NCI-H1417 (cell line): ENCODE measurements around the gene SPHK1.

ENCODE experiments used
- DNase-seq, 3 experiments: peaks; one replicate each; lab custom pipeline; 2025; lab: John Stamatoyannopoulos, UW

Gene SPHK1

GRCh38 chr17:76384987-76385891, 830 bp downstream of the SPHK1 start:
- DNase-seq: peak in 2 of 3 experiments; percentile 60 to 62

DNA sequence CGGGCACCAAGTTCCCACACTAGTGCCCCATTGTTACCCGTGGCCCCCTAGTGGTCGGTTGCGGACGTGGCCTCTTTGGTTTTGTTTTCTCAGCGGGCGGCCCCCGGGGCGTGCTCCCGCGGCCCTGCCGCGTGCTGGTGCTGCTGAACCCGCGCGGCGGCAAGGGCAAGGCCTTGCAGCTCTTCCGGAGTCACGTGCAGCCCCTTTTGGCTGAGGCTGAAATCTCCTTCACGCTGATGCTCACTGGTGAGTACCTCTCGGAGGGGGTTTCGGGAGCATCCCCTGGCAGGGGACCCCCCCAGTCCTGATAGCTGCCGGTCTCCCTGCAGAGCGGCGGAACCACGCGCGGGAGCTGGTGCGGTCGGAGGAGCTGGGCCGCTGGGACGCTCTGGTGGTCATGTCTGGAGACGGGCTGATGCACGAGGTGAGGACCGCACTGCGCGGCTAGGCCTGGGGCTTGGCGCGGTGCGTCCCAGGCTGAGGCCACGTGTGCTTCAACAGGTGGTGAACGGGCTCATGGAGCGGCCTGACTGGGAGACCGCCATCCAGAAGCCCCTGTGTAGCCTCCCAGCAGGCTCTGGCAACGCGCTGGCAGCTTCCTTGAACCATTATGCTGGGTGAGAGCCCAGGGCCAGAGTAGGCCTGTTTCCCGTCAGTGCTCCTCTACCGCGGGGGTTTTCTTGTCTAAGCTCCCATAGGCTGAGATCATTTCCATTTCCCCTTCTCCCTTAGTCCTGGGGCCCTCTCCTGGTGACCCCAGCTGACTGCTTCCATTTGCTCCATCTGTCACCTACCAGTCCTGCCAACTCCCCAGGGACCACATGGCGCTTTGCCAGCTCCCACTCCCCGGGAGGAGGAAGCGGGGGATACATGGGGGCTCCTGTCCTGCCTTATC, 1.7 kb downstream of the SPHK1 start:
- DNase-seq: peak; percentile 53 to 78 (median 70)

- no peak for DNase-seq
These were observed 2.8 kb downstream of the SPHK1 start for GRCh38 chr17:76386966-76387765.

DNA sequence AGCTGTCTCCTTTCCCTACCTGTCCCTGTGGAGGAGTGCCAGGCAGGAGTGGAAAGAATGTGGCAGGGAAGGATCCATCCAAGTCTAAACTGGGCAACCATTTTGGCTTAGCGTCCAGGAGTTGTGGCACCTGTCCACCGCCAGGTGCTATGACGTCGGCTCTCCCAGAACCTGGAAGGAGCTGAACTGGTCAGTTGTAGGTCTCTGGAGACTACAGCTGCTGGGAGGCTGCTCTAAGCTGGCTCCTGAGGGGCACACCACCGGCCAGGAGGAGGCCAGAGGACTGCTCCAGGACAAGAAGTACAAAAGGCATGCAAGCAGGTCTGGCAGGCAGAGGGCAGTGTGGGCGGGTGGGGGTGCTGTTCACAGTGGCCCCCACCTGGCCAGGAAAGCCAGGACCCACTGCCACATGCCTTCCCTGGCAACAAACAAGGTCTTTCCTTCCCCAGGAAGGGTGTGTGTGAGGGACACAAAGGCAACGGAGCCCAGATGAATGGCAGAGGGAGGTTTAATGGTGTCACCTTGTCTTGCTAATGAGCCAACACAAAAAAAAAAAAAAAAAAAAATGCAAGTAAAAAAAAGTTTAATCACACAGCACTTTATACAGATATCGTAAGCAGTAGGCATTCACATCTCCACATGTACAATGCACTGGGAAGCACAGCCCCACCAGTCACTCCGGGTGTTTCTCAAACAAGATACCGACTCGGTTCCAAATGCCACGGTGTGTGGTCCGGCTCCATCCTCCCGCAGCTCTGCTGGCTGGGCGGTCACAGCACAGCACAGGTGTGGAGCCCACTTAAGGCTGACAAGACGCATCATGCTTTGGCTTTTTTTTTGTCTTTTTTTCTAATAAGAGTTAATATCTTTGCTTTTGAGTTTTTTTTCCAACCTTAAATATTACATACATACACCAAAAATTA, 4.8 kb downstream of the SPHK1 start:
- DNase-seq: no peak

DNA sequence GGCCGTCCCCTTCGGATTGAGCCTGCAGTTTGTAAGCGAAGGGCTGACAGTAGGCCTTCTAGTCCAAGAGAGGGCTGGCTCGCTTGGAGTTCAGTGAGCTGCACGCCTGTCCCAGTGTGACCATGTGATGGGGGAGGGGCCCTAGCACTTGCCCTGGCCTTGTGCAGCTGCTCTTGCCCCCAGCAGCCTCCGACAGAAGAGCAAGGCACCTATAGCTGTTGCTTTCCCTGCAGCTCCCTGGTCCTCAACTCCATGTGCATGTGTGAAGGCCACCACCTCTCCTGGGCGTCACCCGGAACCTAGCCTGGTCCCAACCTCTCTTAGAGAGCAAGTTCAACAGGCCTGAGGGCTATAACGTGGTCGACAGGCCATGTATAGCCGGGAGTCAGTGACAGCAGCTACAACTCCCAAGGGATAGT, 5.6 kb downstream of the SPHK1 start:
- DNase-seq: no peak

- DNase-seq: no peak
These were observed 6.8 kb downstream of the SPHK1 start for GRCh38 chr17:76391200-76391715.

- peak in 1 of 3 experiments; percentile 24 for DNase-seq
These were observed 9.8 kb downstream of the SPHK1 start for GRCh38 chr17:76394166-76394565.

GRCh38 chr17:76395980-76396379, 11.6 kb downstream of the SPHK1 start:
- no peak for DNase-seq

- no peak for DNase-seq
These were observed 12.8 kb downstream of the SPHK1 start for GRCh38 chr17:76397184-76397583.

DNA sequence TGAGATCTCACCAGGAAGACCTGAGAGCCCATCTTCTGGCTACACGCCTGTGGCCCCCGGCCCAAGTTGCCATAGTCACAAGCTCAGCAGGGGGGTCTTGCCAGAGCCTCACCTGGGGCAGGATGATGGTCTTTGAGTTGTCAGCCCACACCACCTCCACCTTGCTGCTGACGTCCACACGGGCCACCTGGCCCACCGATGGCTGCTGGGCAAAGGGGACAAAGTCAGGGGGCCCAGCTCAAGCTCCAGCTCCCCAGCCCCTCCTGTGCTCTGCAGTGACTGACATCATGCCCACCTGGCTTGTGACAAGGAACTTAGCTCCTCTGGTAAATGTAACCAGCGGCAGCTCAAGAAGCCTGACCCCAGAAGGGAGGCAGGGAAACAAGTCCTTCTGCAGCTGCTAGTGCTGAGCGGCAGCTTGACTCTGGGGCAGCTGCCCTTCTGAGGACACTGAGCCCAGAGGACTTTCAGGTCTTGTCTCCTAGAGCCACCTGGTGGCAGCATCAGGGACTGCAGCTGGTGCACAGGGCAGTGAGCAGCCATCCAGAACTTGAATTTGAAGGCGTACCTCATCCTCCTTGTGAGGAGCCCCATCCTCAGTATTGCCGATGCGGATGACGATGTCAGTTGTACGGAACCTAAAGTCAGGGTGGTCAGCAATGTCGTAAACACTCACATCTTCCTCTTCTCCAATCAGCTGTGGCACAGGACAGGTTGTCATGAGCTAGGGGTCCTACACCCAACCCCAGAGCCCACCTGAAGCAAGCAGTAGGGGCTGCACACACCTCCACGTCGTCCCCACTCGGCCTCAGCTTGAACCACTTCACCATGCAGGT, 13.5 kb downstream of the SPHK1 start:
- DNase-seq: peak; percentile 56 to 82 (median 81)

DNA sequence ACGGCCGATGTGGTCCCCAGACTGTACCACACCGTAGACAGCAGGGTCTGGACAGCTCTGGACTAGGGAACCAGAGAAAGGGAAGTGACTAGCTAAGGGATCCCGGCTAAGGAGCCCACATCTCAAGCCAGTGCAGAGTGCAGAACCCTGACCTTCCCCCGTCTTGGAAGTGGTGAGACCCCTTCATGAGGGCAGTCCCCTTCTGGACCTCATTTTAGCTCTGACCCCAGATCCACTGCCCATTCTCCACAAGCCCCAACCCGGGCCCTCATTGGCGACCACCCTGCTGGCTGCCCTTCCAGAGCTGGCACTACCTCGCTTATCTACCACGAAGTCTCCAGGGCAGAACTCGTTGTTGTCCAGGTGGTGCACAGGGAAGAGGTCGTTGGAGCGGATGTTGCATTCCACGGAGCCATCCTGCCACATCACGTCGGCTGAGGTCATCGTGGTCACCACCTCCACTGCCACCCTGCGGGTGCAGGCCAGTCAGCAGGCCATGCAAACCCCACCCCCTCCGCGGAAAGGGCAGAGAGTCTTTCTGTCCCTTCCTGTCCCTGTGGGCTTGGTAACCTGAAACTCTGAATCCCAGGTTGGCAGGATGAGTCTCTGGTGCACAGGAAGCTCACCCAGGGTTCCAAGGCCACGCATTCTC, 14.2 kb downstream of the SPHK1 start:
- DNase-seq: no peak

DNA sequence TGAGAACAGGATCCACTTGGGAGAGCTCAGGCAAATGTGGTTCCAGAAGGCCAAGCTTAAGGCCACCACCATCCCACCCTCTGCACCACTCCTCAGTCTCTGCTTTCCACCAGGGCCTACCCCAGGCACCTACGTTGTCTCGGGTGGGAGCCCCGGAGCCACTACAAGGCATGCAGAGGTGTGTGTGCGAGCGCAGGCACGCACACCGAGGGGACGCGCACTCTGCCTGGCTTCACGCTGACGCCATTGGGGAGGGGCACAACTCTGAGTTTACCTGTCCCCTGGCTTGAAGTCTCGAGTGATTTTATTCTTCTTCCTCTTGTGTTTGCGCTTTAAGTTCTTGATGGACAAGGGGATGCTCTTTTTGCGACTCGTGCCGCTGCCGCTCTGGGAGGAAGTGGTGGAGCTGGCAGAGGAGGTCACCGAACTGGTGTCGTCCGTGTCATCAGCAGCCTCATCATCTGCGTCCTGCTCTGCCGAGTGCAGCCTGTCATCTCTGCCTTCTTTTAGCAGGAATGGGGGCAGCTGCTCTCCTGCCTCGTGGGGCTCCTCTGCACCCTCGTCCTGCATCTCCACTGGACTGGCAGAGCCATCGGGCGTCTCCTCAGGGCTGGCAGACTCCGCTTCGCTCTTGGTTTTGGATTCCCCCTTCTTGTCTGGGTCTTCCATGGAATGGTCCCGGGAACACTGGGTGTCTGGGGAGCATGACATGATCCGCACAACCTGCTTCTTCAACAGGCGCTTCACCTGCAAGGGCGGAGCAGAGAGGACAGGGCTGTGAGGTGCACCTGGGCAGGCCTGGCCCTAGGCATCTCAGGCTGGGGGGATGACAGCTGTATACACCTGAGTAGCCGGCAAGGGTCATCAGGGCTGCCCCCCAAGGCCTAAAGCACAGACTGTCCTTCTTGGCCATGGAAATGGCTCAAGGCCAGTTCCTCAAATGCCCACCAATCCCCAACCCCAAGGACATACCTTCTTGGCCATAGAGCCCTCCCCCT, 15.1 kb downstream of the SPHK1 start:
- no peak for DNase-seq

DNA sequence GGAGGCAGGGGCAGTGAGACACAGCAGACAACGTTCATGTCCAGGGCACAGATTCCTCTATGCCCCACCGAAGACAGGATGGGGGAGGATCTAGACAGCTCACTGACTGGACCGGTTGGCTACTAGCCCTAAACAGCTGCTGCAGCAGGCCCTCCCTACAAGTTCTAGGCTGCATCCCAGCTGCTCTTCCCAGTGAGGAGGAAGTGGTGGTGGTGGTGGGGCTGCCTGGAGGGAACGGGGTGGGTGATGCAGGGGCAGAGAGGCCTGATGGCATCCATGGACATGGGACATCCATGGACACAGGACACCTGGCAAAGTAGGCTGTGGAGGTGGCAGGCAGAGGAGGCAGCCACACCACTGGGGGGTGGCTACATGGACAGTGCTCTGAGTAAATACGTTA, 18.3 kb downstream of the SPHK1 start:
- no peak for DNase-seq

DNA sequence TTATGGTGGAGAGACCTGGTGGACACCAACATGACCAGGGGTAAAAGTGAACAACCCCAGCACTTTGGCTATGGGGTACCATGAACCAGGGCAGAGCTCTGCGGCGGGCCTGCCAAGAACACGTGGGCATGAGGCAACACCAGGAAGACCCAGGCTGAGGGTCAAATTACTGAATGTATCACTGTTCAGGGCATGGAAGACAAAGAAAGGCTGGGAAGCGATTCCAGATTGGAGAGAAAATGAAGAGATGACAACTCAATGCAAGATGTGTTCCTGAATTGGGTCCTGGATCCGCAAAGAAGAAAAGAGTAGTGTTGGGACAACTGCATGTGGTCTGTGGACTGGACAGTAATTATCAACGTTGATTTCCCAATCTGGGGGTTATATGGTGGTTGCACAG, 19.8 kb downstream of the SPHK1 start:
- no peak for DNase-seq

GRCh38 chr17:76404976-76405563, 20.7 kb downstream of the SPHK1 start:
- DNase-seq: no peak

GRCh38 chr17:76405607-76405966, 21.2 kb downstream of the SPHK1 start:
- no peak for DNase-seq

DNA sequence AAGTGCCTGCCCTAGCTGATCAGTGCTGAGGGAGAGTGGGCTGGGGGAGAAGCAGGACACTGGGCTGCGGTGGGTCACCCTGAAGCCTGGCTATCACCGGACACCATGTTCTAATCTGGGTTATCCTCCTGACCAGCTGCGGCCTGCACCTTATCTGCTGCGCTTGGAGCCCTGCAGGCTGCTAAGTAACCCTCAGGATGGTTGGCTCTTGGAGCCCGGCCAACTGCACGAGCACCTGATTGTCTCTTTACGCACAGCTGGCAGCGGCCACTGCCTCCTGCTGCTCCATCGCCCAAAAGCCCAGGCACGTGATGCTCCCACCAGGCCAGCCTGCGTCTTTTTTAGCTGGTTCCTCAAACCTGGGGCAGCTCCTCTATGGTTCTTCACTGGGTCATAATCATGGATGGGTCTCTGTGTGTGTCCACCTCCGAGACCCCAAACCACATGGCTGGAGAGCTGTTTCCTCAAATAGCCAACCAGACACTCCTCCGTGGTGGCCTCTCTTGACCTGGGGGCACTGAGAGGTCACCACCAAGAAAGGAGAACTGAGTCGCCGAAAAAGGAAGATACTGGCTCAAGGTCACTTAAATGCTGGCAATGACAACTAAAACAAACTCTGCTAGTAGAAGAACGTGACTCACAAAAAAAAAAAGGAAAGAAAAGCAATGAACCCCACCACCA, 21.7 kb downstream of the SPHK1 start:
- DNase-seq: peak; percentile 76 to 91 (median 90)
